Spleen (tissue), 11 donors: Measurements from ENCODE around the gene GPRIN1. TPM values are rescaled to one million over a fixed set of nuclear protein-coding genes. Genes with fewer than 3 reads are reported as not detected.

ENCODE experiments used
- DNase-seq: peaks from one replicate; pipeline ENCODE4 v3.0.0-alpha.2; 2020
- H3K27ac ChIP-seq, 8 donors: fragments of 200-600 bp; sonication (generic) in 7 of 8; 1 replicate in 4 of 8; 2 replicates in 4 of 8; pipeline versions ENCODE4 v1.5.0 to v1.8.0; 2016 to 2021; ENCODE audit warnings: inconsistent platforms in 4 of 8, mild to moderate bottlenecking in 4 of 8, moderate library complexity in 1 of 8
- H3K27me3 ChIP-seq, 7 donors: fragments of 200-600 bp; sonication (generic) in 6 of 7; replicated peaks in 1 of 7; 1 replicate in 4 of 7; 2 replicates in 3 of 7; pipeline versions ENCODE4 v1.5.0 to v1.8.0; 2016 to 2021; ENCODE audit warnings: inconsistent platforms in 3 of 7, mild to moderate bottlenecking in 1 of 7
- H3K36me3 ChIP-seq, 6 donors: fragments of 200-600 bp; sonication (generic) in 5 of 6; 1 replicate in 4 of 6; 2 replicates in 2 of 6; pipeline versions ENCODE4 v1.5.0 to v1.8.0; 2016 to 2021; ENCODE audit warnings: inconsistent platforms in 2 of 6
- H3K4me1 ChIP-seq, 6 donors: fragments of 200-600 bp; sonication (generic) in 5 of 6; 1 replicate in 3 of 6; 2 replicates in 3 of 6; pipeline versions ENCODE4 v1.5.0 to v1.8.0; 2016 to 2021; ENCODE audit warnings: inconsistent platforms in 3 of 6
- H3K4me3 ChIP-seq, 8 donors: fragments of 200-600 bp; sonication (generic) in 7 of 8; 1 replicate in 4 of 8; 2 replicates in 4 of 8; pipeline versions ENCODE4 v1.5.0 to v1.8.0; 2016 to 2021; ENCODE audit warnings: inconsistent platforms in 4 of 8, mild to moderate bottlenecking in 4 of 8, moderate library complexity in 2 of 8
- H3K9me3 ChIP-seq, 8 donors: fragments of 200-600 bp; sonication (generic) in 7 of 8; 1 replicate in 4 of 8; 2 replicates in 4 of 8; pipeline versions ENCODE4 v1.5.0 to v1.8.0; 2016 to 2021; ENCODE audit warnings: inconsistent platforms in 4 of 8
- POLR2A ChIP-seq, 3 donors: fragments of 450-650 bp; IDR thresholded peaks; one replicate each; pipeline ENCODE4 v1.5.1; 2017; ENCODE audit warnings: antibody characterized with exemption in 3 of 3, mild to moderate bottlenecking in 1 of 3
- POLR2AphosphoS5 ChIP-seq, 3 donors: sonication (generic); formaldehyde crosslinking; IDR thresholded peaks; one replicate each; pipeline ENCODE4 v1.5.1; 2017; ENCODE audit warnings: antibody characterized with exemption in 3 of 3
- WGBS, 5 donors: extraction: QIAGEN DNeasy Blood & Tissue Kit in 3 of 5; methylation state at CpG; one replicate each; pipeline versions ENCODE4 v1.1.5 to v1.1.7; 2013 to 2018; 5-methylcytosine and 5-hydroxymethylcytosine counted together
- intact Hi-C: fragments of 100-400 bp; cut with DNase I; formaldehyde crosslinking; loops from one replicate; pipeline ENCODE4 v1.15.0; 2023; ENCODE audit warnings: low total_unique reads
- polyA plus RNA-seq, 3 donors: library from polyadenylated mRNA; stranded (reverse); fragments of 200-250 nt; gene quantifications; one replicate each; pipeline ENCODE4 v1.2.1, GENCODE V29; 2013
- total RNA-seq, 7 donors: library from RNA; depleted of rRNA in 3 of 7; stranded (reverse); fragments of >200 nt in 3 of 7; fragmentation: NEBNext Ultra II Directional in 4 of 7; extraction: Animal tissue kit (Norgen Biotek cat#: 25700) in 4 of 7; gene quantifications; one replicate each; pipeline versions ENCODE4 v1.1.0 to v1.2.1, GENCODE V29; 2016 to 2021
- TF ChIP-seq, protein P1 (sequence below), 11 experiments: fragments of 200-600 bp in 7 of 11; fragments of 450-650 bp in 4 of 11; sonication (generic) in 4 of 11; IDR thresholded peaks in 8 of 11; conservative IDR thresholded peaks in 3 of 11; 1 replicate in 7 of 11; 2 replicates in 4 of 11; pipeline versions ENCODE4 v1.4.0 to v1.8.0; 2016 to 2021; ENCODE audit warnings: antibody characterized with exemption in 11 of 11, inconsistent platforms in 4 of 11, mild to moderate bottlenecking in 1 of 11
- donor health status: healthy with polysubstance abuse.
- donor health status: DM: no; HTN: no; CAD: no; lungs with moderate emphysema.
- donor health status: DM: no; HTN: no; CAD: no.
- donor health status: Bipolar disorder and iron deficiency.
- donor health status: healthy.
- donor health status: DM: no; HTN: no; CAD: no.
- donor health status: DM: yes; HTN: yes; CAD: no.

The GPRIN1 gene
- total and polyA plus RNA-seq, 10 donors = 0.13 to 1.3 (median 0.76) TPM

DNA sequence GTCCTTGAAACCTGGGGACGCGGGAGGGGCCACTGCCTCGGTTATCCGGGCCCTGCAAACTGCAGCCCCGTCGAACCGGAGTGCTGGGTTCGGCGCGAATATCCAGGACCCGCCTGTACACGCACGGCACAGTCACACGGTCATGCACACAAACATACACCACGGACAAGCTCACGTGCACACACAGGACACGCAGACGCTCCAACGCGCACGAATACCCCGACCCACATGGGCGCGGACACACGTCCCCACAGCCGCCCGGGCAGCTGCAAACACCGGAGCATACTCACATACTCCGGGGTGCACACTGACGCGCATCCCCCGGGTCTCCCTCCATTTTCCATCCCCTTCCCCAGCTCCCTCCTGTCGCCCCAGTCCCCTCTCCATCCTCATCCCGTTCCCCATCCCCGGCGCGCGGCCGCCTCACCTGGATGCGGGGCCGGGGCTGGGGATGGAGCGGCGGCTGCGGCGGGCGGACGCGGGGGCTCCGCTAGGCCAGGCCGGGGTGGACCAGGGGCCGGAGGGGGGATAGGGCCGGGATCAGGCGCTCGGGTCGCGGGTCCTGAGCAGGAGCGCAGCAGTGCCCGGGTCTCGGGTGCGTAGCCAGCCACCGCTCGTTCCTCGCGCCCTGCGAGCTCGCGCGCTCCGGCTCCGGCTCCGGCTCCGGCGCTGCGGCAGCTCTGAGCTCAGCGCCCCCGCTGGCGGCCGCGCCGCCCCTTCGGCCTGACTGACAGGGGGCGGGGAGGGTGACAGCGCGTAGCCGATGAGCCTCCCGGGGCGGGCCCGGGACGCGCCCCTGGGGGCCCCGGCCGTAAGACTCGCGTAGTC lies 20.1 kb upstream of the GPRIN1 start, which contains the start of the genes EIF4E1B and SNCB:
Gene EIF4E1B (plus strand): TSS at position 823 of the 828 bp plus-strand sequence. CDS start 12,113 bp downstream, outside the sequence.
Gene SNCB (minus strand): TSS at position 682 of the 828 bp plus-strand sequence. CDS start 880 bp downstream, outside the sequence.
- Histone ChIP-seq H3K36me3 (no peaks in the 10 kb centered on the region), H3K27ac (no peak within 1 kb of the TSS), H3K4me1 (peaks cover 12 to 48% (median 25%) of the 10 kb centered on the region in 6 donors), H3K9me3 (no peaks in the 10 kb centered on the region), H3K4me3 (peak within 1 kb of the TSS; percentile 21 to 70 (median 34)), H3K27me3 (peaks cover 8 to 98% (median 42%) of the 10 kb centered on the region in 7 donors)
- WGBS, 5 donors = 1 to 2% (median 1%) methylated on average over 30 to 94 of the region's 94 CpGs
- DNase-seq = peak; percentile 89
- TF ChIP-seq POLR2A (IDR thresholded peaks at IDR 0.05) (no peak), POLR2AphosphoS5 (IDR thresholded peaks at IDR 0.05) (peak in 1 of 3 donors; percentile 31)
- TF ChIP-seq, protein P1, sequence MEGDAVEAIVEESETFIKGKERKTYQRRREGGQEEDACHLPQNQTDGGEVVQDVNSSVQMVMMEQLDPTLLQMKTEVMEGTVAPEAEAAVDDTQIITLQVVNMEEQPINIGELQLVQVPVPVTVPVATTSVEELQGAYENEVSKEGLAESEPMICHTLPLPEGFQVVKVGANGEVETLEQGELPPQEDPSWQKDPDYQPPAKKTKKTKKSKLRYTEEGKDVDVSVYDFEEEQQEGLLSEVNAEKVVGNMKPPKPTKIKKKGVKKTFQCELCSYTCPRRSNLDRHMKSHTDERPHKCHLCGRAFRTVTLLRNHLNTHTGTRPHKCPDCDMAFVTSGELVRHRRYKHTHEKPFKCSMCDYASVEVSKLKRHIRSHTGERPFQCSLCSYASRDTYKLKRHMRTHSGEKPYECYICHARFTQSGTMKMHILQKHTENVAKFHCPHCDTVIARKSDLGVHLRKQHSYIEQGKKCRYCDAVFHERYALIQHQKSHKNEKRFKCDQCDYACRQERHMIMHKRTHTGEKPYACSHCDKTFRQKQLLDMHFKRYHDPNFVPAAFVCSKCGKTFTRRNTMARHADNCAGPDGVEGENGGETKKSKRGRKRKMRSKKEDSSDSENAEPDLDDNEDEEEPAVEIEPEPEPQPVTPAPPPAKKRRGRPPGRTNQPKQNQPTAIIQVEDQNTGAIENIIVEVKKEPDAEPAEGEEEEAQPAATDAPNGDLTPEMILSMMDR (IDR thresholded peaks at IDR 0.05 in 8 of 11, conservative IDR thresholded peaks at IDR 0.05 in 3 of 11) = no peak
- intact Hi-C loops = no loop called here

DNA sequence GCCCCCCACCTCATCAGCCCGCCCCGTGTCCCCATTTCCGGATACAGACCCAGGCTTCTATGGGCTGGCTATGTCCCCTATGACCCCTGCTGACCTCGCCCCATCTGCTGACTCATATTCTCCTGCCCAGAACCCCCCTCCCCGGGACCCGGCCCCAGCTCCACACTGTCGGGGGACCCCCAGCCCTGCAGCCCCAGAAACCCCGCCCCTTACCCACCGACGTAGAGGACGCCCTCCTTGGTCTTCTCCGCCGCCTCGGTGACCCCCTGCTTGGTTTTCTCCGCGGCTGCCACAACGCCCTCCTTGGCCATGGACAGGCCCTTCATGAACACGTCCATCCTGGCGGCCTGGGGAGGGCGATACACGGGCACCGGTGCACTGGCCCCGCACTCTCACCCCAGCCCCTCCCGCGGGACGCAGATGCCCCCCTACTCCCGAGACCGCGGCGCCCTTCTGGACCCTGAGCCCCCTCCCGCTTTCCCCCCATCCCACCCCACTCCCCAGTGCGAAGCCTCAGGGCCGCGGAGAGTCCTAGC lies 19.4 kb upstream of the GPRIN1 start:
- no peak for TF ChIP-seq POLR2A (IDR thresholded peaks at IDR 0.05)
- intact Hi-C loops = no loop called here
- no peaks in the 10 kb centered on the region for H3K9me3 ChIP-seq
- peaks cover 12 to 48% (median 25%) of the 10 kb centered on the region in 6 donors for H3K4me1 ChIP-seq
- H3K4me3 ChIP-seq = peak overlapping the region in 3 of 8 donors; percentile 35 to 70 (median 36)
- no peak overlapping the region for H3K27ac ChIP-seq
- DNase-seq = peak; percentile 72
- H3K27me3 ChIP-seq = peaks cover 8 to 98% (median 42%) of the 10 kb centered on the region in 7 donors
- 8 to 11% (median 10%) methylated on average over 27 to 34 of the region's 34 CpGs for WGBS, 5 donors
- no peaks in the 10 kb centered on the region for H3K36me3 ChIP-seq

DNA sequence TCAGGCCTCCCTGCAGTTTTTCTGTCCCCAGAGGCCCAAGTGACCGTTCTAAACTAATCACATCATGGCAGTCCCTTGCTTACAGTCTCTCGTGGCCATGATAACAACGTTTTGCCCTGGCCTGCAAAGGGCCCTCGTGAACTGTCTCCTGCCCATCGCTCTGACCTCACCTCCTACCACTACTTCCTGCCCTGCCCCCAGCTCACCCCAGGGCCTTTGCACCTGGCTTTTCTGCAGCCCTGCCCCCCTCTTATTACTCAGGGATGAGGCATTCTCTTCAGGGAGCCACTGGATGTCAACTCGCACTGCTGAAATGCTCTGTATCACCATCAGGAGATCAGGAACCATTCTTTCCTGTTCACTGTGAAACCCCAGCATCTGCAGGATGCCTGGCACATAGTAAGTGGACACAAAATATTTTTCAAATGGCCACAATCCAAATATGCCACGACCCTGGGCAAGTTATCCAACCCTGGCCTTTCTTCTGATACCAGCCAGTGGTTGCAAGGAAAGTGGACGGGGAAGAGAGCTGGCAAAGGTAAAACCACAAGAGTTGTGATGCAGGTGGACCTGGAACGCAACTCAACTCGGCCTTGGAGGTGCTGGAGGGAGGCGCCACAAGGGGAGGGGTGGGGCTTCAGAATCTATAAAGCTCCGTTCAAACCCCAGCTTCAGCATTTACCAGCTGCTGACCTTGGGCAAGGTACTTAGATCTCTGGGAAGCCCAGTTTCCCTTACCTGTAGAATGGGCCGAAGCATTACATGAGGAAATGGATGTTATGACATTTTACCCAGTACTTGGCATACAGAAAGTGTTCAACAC lies 18.7 kb upstream of the GPRIN1 start:
- 52 to 61% (median 57%) methylated on average over 13 of the region's 13 CpGs for WGBS, 5 donors
- H3K4me1 ChIP-seq = peaks cover 12 to 40% (median 19%) of the 10 kb centered on the region in 6 donors
- H3K4me3 ChIP-seq = no peak overlapping the region
- no peak for DNase-seq
- H3K36me3 ChIP-seq = no peaks in the 10 kb centered on the region
- intact Hi-C loops = no loop called here
- H3K9me3 ChIP-seq = no peaks in the 10 kb centered on the region
- TF ChIP-seq POLR2A (IDR thresholded peaks at IDR 0.05) (no peak), POLR2AphosphoS5 (IDR thresholded peaks at IDR 0.05) (no peak)
- TF ChIP-seq, protein P1 (IDR thresholded peaks at IDR 0.05 in 8 of 11, conservative IDR thresholded peaks at IDR 0.05 in 3 of 11) = no peak
- no peak overlapping the region for H3K27ac ChIP-seq
- H3K27me3 ChIP-seq = peaks cover 8 to 98% (median 42%) of the 10 kb centered on the region in 7 donors

DNA sequence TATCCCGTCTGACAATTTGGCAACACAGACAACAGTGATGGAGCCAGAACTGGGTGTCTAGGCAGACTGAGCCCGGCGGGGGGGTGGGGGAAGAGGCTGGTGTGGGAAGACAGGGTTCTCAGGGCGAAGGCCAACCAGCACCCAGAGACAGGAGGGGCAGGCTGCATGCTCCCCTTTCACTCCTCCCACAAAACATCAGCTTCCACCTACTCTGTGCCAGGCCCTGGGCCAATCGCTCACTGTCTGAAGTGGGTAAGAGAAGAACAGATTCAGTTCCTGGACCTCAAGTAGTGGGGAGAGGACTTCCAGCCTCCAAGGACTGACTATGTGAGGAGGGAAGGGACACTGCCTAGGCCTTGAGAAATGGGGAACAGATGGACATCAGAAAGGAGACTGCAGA lies 17.6 kb upstream of the GPRIN1 start:
- 73 to 90% (median 73%) methylated on average over 5 of the region's 5 CpGs for WGBS, 5 donors
- no peak for TF ChIP-seq POLR2A (IDR thresholded peaks at IDR 0.05)
- TF ChIP-seq, protein P1 (IDR thresholded peaks at IDR 0.05 in 8 of 11, conservative IDR thresholded peaks at IDR 0.05 in 3 of 11) = no peak
- no peak for TF ChIP-seq POLR2AphosphoS5 (IDR thresholded peaks at IDR 0.05)
- Histone ChIP-seq H3K4me3 (no peak overlapping the region), H3K27me3 (peaks cover 8 to 93% (median 42%) of the 10 kb centered on the region in 7 donors), H3K27ac (no peak overlapping the region), H3K9me3 (no peaks in the 10 kb centered on the region), H3K4me1 (peaks cover 12 to 32% (median 17%) of the 10 kb centered on the region in 6 donors), H3K36me3 (no peaks in the 10 kb centered on the region)
- intact Hi-C loops = no loop called here
- DNase-seq = no peak
